IPS-18c (cell line): ENCODE measurements around the gene CNPY4.

Experiments used
- H3K4me3 ChIP-seq: 2 replicates; pipeline ENCODE4 v1.7.0; 2013; ENCODE audit warnings: low read depth, mild to moderate bottlenecking, low read length, moderate library complexity; ENCODE audit not compliant: insufficient read depth
- H3K9me3 ChIP-seq: one replicate; pipeline ENCODE4 v1.6.1; 2013; ENCODE audit warnings: mild to moderate bottlenecking, low read length, moderate library complexity; ENCODE audit not compliant: control insufficient read depth, insufficient read depth

CNPY4 gene

GRCh38 chr7:100154651-100155491, 35.4 kb downstream of the CNPY4 start:
- Histone ChIP-seq H3K9me3 (peaks cover 2% of the 10 kb centered on the region), H3K4me3 (no peak overlapping the region)

DNA sequence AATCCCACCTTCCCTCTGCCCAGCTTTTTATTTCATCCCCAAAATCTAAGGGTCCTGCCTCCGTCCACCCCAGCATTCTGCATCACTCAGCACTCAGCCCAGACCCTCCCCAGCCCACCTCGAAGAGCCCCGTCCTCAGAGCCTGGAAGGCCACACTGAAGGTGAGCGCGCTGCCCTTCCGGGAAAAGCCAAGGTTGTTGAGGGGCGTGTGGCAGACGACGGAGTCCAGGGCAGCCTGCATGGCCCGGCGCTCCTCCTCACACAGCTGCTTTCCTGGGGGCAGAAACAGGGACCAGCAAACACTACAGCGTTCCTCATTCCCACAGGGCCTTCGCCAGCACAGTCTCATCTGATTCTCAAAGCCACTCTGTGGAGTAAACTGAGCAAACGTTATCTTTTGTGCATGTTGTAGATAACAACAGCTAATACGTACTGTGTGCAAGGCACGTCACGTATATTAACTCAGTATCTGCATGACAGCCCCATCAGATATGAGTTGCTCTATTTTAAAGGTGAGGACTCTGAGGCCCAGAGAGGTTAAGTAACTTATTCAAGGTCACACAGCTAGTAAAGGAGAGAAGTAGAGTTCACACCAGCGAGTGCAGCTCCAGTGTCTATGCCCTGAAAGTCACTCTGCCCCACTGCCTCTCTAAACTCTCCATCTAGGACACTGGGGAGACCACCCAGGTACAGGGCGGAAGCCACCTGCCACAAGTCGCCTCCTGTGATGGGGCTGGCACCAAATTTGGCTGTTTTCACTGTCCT, 36.3 kb downstream of the CNPY4 start:
- Histone ChIP-seq H3K9me3 (peaks cover 1% of the 10 kb centered on the region), H3K4me3 (no peak overlapping the region)

- Histone ChIP-seq H3K4me3 (no peak overlapping the region), H3K9me3 (no peaks in the 10 kb centered on the region)
Measured at GRCh38 chr7:100156331-100157068, 37.1 kb downstream of the CNPY4 start.

GRCh38 chr7:100157069-100157333, 37.6 kb downstream of the CNPY4 start:
- Histone ChIP-seq H3K9me3 (no peaks in the 10 kb centered on the region), H3K4me3 (no peak overlapping the region)

DNA sequence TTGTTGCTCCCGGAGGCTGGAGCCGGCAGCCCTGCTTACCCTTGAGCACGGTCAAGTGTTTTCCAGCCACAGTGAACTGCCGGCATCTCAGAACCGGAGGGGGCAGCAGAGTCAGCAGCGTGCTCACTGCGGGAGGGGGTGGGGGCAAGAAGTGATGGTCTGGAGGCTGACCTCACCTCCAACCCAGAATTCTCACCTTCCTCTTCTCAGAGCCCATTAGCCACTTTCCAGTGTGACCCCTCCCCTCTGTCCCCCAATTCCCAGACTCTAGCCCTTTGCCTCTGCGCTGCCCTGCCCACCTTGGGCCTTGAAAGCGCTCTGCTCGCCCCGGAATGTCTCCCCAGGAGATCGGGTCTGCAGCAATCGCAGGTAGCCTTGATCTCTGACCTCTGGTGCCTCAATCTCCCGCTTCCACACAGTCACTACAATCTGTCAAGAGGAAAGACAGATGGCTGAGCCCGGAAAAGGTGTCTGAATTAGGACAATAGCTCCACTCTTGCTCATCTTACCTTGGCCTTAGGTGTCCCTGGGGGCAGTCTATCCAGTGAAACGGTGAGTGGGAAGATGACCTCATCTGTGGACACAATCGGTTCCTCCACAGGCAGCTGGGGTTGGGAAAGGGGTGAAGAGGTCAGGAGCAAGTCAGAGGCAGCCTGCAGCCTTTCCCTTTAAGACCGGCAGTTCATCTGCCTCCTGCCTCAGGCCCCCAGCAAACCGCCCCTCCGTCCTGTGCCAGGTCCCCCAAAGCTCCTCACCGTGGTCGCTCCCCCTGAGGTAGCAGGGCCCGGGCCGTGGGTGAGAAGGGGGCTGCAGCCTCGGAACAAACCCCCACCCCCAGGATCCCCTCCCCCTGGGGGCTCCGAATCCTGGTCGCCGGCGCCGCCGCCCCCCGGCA, 38.1 kb downstream of the CNPY4 start:
- Histone ChIP-seq H3K4me3 (peak overlapping the region; percentile 94), H3K9me3 (no peaks in the 10 kb centered on the region)

GRCh38 chr7:100158229-100159098, 39.0 kb downstream of the CNPY4 start, which contains the start of gene TRAPPC14:
Gene TRAPPC14, minus strand, starts transcription at chr7:100158723. Its CDS starts 224 bp downstream, at chr7:100158499.
- no peaks in the 10 kb centered on the region for H3K9me3 ChIP-seq

GRCh38 chr7:100159099-100159623, 39.7 kb downstream of the CNPY4 start:
- H3K9me3 ChIP-seq = no peaks in the 10 kb centered on the region

More at GRCh38 chr7:100158229-100159098, 39.0 kb downstream of the CNPY4 start, which contains the start of gene TRAPPC14:
- H3K4me3 ChIP-seq = peak within 1 kb of the TSS; percentile 94

DNA sequence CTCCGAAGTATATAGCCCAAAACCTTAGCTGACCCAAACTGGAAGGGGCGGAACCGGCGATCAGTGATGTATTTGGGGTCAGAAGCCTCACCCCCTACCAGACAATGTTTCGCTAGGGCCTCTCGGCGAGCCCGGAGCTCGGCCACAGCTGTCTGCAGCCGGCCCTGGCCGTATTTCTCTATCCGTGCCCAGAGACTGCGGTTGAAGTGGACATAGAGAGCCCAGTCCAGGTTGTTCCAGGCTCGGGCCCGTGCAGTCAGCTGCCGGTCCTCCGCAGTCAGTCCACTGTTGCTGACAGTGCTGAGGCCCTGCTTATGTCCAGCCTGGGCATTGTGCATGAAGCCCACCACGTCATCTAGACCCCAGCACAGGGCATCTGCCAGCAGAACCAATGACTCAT, 40.6 kb downstream of the CNPY4 start:
- Histone ChIP-seq H3K9me3 (no peaks in the 10 kb centered on the region), H3K4me3 (no peak overlapping the region)

More at GRCh38 chr7:100159099-100159623, 39.7 kb downstream of the CNPY4 start:
- peak overlapping the region; percentile 94 for H3K4me3 ChIP-seq

DNA sequence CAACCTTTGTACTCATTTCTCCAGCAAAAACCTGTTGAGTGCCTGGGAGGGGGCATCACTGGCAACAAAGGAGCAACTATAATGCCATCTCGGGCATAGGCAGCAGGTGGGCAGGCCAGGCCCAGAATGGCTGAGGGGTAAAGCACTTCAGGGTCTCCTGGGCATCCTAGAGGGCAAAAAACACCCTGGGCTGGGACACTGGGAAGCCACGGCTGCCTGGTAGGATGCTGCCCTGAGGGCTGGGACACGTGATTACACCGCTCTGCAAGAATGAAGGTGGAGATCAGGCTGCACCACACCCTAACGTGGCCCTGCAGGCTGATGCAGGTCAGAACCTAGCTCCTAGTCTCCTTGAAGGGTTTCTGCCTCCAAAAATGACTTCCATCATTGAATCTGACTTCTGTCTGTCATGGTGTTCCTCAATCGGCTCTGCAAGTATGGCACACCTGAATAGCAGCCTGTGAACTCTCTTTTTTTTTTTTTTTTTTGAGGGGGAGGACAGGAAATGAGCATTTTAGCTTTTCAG, 43.6 kb downstream of the CNPY4 start:
- no peaks in the 10 kb centered on the region for H3K9me3 ChIP-seq
- no peak overlapping the region for H3K4me3 ChIP-seq

GRCh38 chr7:100163871-100164270, 44.4 kb downstream of the CNPY4 start:
- H3K9me3 ChIP-seq = no peaks in the 10 kb centered on the region

DNA sequence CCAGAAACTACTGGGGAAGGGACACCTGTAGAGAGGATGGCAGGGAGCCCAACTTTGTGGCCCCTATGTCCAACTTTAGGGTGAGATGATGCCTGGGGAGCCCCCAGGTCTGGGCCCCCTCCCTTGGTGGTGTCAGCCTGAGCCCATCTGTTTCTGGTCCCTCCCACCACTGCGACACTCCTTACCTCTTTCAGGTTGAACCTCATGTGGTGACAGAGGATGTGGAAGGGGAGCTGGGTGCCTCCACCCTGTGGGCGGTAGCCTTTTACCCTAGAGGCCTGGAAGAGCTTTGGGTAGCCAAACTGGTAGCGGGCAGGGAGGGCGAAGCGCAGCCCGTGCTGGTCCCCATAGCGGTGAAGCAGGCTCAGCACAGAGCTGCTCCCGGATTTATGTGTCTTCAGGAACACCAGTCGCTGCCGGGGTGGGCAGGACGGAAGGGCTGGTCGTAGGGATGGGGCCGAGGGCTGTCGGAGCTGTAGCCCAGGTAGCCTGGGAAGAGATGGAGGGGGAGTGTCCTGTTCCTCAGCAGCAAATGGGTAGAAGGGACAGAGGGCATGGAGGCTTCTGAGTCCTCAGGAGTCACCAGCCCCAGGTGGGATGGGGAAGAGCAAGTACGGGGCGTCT, 47.0 kb downstream of the CNPY4 start:
- no peaks in the 10 kb centered on the region for H3K9me3 ChIP-seq
- H3K4me3 ChIP-seq = no peak overlapping the region

More at GRCh38 chr7:100163871-100164270, 44.4 kb downstream of the CNPY4 start:
- H3K4me3 ChIP-seq = no peak overlapping the region

DNA sequence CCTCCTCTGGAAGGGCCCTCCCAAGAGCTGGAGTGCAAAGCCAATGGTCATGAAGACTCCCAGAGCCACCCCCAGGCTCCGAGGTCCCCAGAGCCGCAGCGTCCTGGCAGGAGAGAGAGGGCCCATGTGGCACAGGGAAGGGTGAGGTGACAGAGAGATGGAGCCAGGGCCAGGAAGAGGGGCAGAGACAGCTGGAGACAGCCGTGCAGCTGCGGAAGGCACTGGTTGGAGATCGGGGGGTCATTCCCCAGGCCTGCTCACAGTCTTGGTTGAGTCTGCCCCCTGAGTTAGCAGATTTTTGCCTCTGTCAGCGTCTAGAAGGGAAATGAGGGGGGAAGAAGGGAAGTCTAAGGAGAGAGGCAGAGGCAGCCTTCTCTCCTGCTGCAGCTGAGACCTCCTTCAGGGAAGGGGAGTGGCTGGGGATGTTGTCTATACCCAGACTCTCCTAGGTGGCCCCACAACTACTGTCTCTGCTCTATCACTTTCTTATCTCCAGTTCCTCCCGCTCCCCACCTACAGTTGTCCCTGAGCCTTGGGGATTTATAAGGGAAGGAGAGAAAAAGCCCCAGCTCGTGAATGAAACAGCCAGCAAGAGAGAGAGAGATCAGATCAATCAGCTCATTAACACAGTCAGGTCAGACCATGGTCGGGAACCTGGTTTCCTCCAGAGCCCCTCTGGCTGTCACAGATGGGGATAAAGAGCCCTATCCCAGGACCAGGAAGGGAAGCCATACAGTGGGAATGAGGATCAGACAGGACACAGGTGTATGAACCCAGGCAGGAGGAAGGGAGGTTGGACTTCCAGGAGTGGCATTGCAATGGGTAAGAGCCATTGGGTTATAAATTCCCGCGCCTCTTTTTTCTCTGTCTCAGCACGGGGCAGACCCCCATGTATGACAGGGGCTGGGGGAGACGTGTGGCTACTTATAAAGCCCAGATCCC, 47.8 kb downstream of the CNPY4 start:
- H3K9me3 ChIP-seq = no peaks in the 10 kb centered on the region
- H3K4me3 ChIP-seq = peak overlapping the region; percentile 57; the same call in 1 of the 2 replicates

GRCh38 chr7:100167912-100168323, 48.5 kb downstream of the CNPY4 start:
- Histone ChIP-seq H3K4me3 (peak overlapping the region; percentile 57), H3K9me3 (no peaks in the 10 kb centered on the region)

GRCh38 chr7:100169147-100169850, 49.9 kb downstream of the CNPY4 start:
- H3K4me3 ChIP-seq = no peak overlapping the region
- H3K9me3 ChIP-seq = no peaks in the 10 kb centered on the region
